Suprapubic skin (tissue), 4 donors: ENCODE results near the gene CRYBG1.

Experiments
- EP300 ChIP-seq: sonication (generic); formaldehyde crosslinking; IDR thresholded peaks from one replicate; pipeline ENCODE4 v1.6.1; 2017; ENCODE audit warnings: antibody characterized with exemption
- POLR2A ChIP-seq, 2 donors: fragments of 450-650 bp; IDR thresholded peaks; one replicate each; pipeline ENCODE4 v1.6.1; 2017; ENCODE audit warnings: antibody characterized with exemption in 2 of 2, mild to moderate bottlenecking in 2 of 2, moderate library complexity in 2 of 2
- POLR2AphosphoS5 ChIP-seq, 3 donors: sonication (generic); formaldehyde crosslinking; IDR thresholded peaks; one replicate each; pipeline ENCODE4 v1.6.1; 2017; ENCODE audit warnings: antibody characterized with exemption in 3 of 3
- TF ChIP-seq, protein P1 (sequence below), 2 donors: fragments of 200-600 bp in 1 of 2; fragments of 450-650 bp in 1 of 2; sonication (generic) in 1 of 2; IDR thresholded peaks; one replicate each; pipeline ENCODE4 v1.5.1; 2016 to 2019; ENCODE audit warnings: antibody characterized with exemption in 2 of 2, mild to moderate bottlenecking in 1 of 2, moderate library complexity in 1 of 2

DNA sequence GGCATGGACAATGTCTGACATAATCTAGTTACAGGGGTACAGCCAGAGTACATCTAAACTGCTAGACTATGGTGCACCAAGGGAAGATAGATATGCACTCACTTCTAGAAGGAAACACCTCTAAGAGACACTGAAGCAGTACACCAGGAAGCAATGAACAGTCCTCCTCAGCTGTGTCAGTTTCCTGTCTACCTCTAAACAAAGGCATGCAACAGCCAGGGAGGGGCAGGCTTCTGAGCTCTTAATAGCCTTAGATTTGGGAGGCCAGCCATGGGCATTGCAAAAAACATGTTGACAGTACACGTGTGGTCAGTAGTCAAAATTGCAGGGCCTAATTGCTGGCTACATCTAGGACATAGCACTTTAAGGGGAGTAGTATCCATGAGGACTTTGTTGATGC lies 21.4 kb downstream of the CRYBG1 start:
- TF ChIP-seq POLR2AphosphoS5 (IDR thresholded peaks at IDR 0.05) (no peak), EP300 (no peak), POLR2A (IDR thresholded peaks at IDR 0.05) (no peak)
- TF ChIP-seq, protein P1, sequence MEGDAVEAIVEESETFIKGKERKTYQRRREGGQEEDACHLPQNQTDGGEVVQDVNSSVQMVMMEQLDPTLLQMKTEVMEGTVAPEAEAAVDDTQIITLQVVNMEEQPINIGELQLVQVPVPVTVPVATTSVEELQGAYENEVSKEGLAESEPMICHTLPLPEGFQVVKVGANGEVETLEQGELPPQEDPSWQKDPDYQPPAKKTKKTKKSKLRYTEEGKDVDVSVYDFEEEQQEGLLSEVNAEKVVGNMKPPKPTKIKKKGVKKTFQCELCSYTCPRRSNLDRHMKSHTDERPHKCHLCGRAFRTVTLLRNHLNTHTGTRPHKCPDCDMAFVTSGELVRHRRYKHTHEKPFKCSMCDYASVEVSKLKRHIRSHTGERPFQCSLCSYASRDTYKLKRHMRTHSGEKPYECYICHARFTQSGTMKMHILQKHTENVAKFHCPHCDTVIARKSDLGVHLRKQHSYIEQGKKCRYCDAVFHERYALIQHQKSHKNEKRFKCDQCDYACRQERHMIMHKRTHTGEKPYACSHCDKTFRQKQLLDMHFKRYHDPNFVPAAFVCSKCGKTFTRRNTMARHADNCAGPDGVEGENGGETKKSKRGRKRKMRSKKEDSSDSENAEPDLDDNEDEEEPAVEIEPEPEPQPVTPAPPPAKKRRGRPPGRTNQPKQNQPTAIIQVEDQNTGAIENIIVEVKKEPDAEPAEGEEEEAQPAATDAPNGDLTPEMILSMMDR (IDR thresholded peaks at IDR 0.05), result no peak
